K562 (cell line): ENCODE data around the gene BIRC5. TPM values are rescaled to one million over a fixed set of nuclear protein-coding genes. Genes with fewer than 3 reads are reported as not detected.

Experiments used
- ATAC-seq: fragments of 200-7000 bp; cut with Tn5 transposase; 3 replicates; pipeline ENCODE4 v1.9.1; 2020; ENCODE audit warnings: moderate library complexity
- BruUV-seq: library from RNA; stranded (reverse); fragments of 400-500 nt; replicated peaks from 2 replicates; lab custom pipeline; 2021; lab: Mats Ljungman, UMichigan
- CTCF ChIA-PET: fragments of 300-600 bp; formaldehyde crosslinking; extraction: SDS; loops from one replicate; lab custom pipeline; 2021; ENCODE audit warnings: low intra/inter-chr PET ratio; lab: Yijun Ruan, JAX
- POLR2A ChIA-PET: fragments of 300-600, 350-650 bp; sonication (Branson Sonifier 250); formaldehyde crosslinking; extraction: SDS; loops from one replicate; lab custom pipeline; 2021; ENCODE audit warnings: antibody characterized with exemption, inconsistent platforms; lab: Yijun Ruan, JAX
- DNase-seq, 4 experiments: peaks; one replicate each; pipeline versions ENCODE4 v3.0.0 to v3.0.0-alpha.2; 2011 to 2018; ENCODE audit warnings: low spot score in 3 of 4, mixed read lengths in 3 of 4; ENCODE audit errors: extremely low read depth in 1 of 4
- FAIRE-seq: peaks from 2 replicates; lab custom pipeline; 2011; peaks lifted over from hg19 to GRCh38; lab: Jason Lieb, UNC
- H2AFZ ChIP-seq: 2 replicates; pipeline ENCODE4 v1.6.0; 2011; ENCODE audit warnings: low read depth, low read length, control low read depth, inconsistent platforms
- H3K27ac ChIP-seq: fragments of 200-600 bp; 3 replicates; pipeline ENCODE4 v1.8.0; 2011; ENCODE audit warnings: low read depth, mild to moderate bottlenecking, control low read depth, inconsistent platforms, low read length, moderate library complexity, mixed read lengths; ENCODE audit errors: extremely low read depth
- H3K27me3 ChIP-seq, 2 experiments: fragments of 300-600 bp in 1 of 2; 2 replicates in 1 of 2; 3 replicates in 1 of 2; pipeline versions ENCODE4 v1.6.0 to v1.8.0; 2011; ENCODE audit warnings: inconsistent platforms in 2 of 2, low read length in 2 of 2, mild to moderate bottlenecking in 1 of 2, mixed read lengths in 1 of 2, moderate library complexity in 1 of 2; ENCODE audit not compliant: control insufficient read depth in 2 of 2, insufficient read depth in 2 of 2
- H3K36me3 ChIP-seq: fragments of 300-600 bp; 3 replicates; pipeline ENCODE4 v1.8.0; 2011; ENCODE audit warnings: mild to moderate bottlenecking, low read length, inconsistent platforms; ENCODE audit not compliant: control insufficient read depth, insufficient read depth
- H3K4me1 ChIP-seq, 2 experiments: fragments of 200-600 bp in 1 of 2; replicated peaks in 1 of 2; 2 replicates in 1 of 2; 3 replicates in 1 of 2; pipeline versions ENCODE4 v1.5.1 to v1.8.0; 2011; ENCODE audit warnings: inconsistent platforms in 2 of 2, low read length in 2 of 2, mild to moderate bottlenecking in 1 of 2, mixed read lengths in 1 of 2, moderate library complexity in 1 of 2; ENCODE audit not compliant: control insufficient read depth in 2 of 2, insufficient read depth in 2 of 2
- H3K4me2 ChIP-seq: 2 replicates; pipeline ENCODE4 v1.6.1; 2011; ENCODE audit warnings: low read length, control low read depth, inconsistent platforms, mixed read lengths; ENCODE audit not compliant: insufficient read depth
- H3K4me3 ChIP-seq: fragments of 200-600 bp; sonication (generic), shearing (Covaris generic); 2 replicates; pipeline ENCODE4 v1.5.1; 2016; ENCODE audit warnings: control low read depth, inconsistent platforms
- H3K79me2 ChIP-seq: fragments of 200-600 bp; 3 replicates; pipeline ENCODE4 v1.8.0; 2011; ENCODE audit warnings: low read length, inconsistent platforms; ENCODE audit not compliant: control insufficient read depth, insufficient read depth
- H3K9ac ChIP-seq, 2 experiments: 2 replicates each; pipeline versions ENCODE4 v1.6.0 to v1.6.1; 2011; ENCODE audit warnings: low read depth in 2 of 2, low read length in 2 of 2, control low read depth in 1 of 2, inconsistent platforms in 1 of 2, mild to moderate bottlenecking in 1 of 2, mixed read lengths in 1 of 2; ENCODE audit not compliant: insufficient read depth in 1 of 2
- H3K9me1 ChIP-seq: one replicate; pipeline ENCODE4 v1.6.0; 2011; ENCODE audit warnings: inconsistent platforms, mild to moderate bottlenecking, low read length, moderate library complexity; ENCODE audit not compliant: control insufficient read depth, insufficient read depth
- H3K9me3 ChIP-seq: replicated peaks from 2 replicates; pipeline ENCODE4 v1.5.1; 2011; ENCODE audit warnings: low read depth, low read length, inconsistent platforms; ENCODE audit not compliant: control insufficient read depth, insufficient read depth
- H4K20me1 ChIP-seq: replicated peaks from 2 replicates; pipeline ENCODE4 v1.6.1; 2011; ENCODE audit warnings: low read length, inconsistent platforms, mixed read lengths; ENCODE audit not compliant: control insufficient read depth, insufficient read depth
- ASH1L ChIP-seq: fragments of 450-650 bp; IDR thresholded peaks from 2 replicates; pipeline ENCODE4 v1.6.1; 2018; ENCODE audit warnings: borderline replicate concordance, mild to moderate bottlenecking, low read depth; ENCODE audit not compliant: partially characterized antibody
- C11orf30 ChIP-seq: fragments of 450-650 bp; IDR thresholded peaks from 2 replicates; pipeline ENCODE4 v1.6.1; 2016; ENCODE audit warnings: low read depth, mild to moderate bottlenecking
- EWSR1 ChIP-seq: fragments of 450-650 bp; IDR thresholded peaks from 2 replicates; pipeline ENCODE4 v1.6.1; 2018; ENCODE audit warnings: borderline replicate concordance, mild to moderate bottlenecking, low read depth, moderate library complexity; ENCODE audit not compliant: partially characterized antibody
- GTF3C2 ChIP-seq: IDR thresholded peaks from 3 replicates; pipeline ENCODE4 v1.6.1; 2011; ENCODE audit warnings: borderline replicate concordance, mild to moderate bottlenecking, moderate library complexity; ENCODE audit not compliant: insufficient read length; ENCODE audit errors: extremely low read depth
- HNRNPLL ChIP-seq: fragments of 200-400 bp; formaldehyde crosslinking; IDR thresholded peaks from 2 replicates; pipeline ENCODE4 v1.6.1; 2017; ENCODE audit warnings: low read length, low read depth, mild to moderate bottlenecking; ENCODE audit not compliant: poor library complexity, severe bottlenecking
- MAFF ChIP-seq: IDR thresholded peaks from 2 replicates; pipeline ENCODE4 v1.6.1; 2012; ENCODE audit warnings: low read length, improper control_type of control experiment
- MAFG ChIP-seq: fragments of 450-650 bp; conservative IDR thresholded peaks from 2 replicates; pipeline ENCODE4 v1.6.1; 2016; ENCODE audit warnings: missing genetic modification characterization, missing compliant biosample characterization
- MAFK ChIP-seq: IDR thresholded peaks from 2 replicates; pipeline ENCODE4 v1.6.1; 2011; ENCODE audit warnings: low read length, improper control_type of control experiment
- MYNN ChIP-seq, 2 experiments: sonication (generic); formaldehyde crosslinking in 1 of 2; IDR thresholded peaks; 2 replicates each; pipeline versions ENCODE4 v1.5.0 to v1.6.1; 2016 to 2020; ENCODE audit warnings: antibody characterized with exemption in 1 of 2, missing genetic modification reagents in 1 of 2
- NCOA1 ChIP-seq: fragments of 450-650 bp; IDR thresholded peaks from 2 replicates; pipeline ENCODE4 v1.6.1; 2016; ENCODE audit warnings: low read depth
- POLR2A ChIP-seq: fragments of 450-650 bp; conservative IDR thresholded peaks from 2 replicates; pipeline ENCODE4 v1.6.1; 2016
- POLR2AphosphoS2 ChIP-seq: IDR thresholded peaks from 2 replicates; pipeline ENCODE4 v1.6.1; 2012; ENCODE audit warnings: low read length, improper control_type of control experiment
- POLR2AphosphoS5 ChIP-seq: IDR thresholded peaks from 2 replicates; pipeline ENCODE4 v1.6.1; 2011; ENCODE audit warnings: mild to moderate bottlenecking, low read depth, low read length, moderate library complexity; ENCODE audit not compliant: control insufficient read depth, insufficient read depth
- TSHZ1 ChIP-seq: fragments of 250-450 bp; sonication (Bioruptor Pico); IDR thresholded peaks from 2 replicates; pipeline ENCODE4 v1.4.0; 2020; ENCODE audit warnings: mild to moderate bottlenecking, moderate library complexity
- ZKSCAN1 ChIP-seq: fragments of 150-350 bp; IDR thresholded peaks from 2 replicates; pipeline ENCODE4 v1.6.1; 2016; ENCODE audit warnings: low read depth, low read length
- ZNF24 ChIP-seq: fragments of 450-650 bp; IDR thresholded peaks from 2 replicates; pipeline ENCODE4 v1.6.1; 2016
- WGBS: fragments of 100-300 bp; shearing (Covaris generic); methylation state at CpG from one replicate; pipeline ENCODE4 v1.1.6; 2016; ENCODE audit warnings: low coverage, mixed read lengths; ENCODE audit not compliant: insufficient coverage; ENCODE audit errors: missing lambda C conversion rate; 5-methylcytosine and 5-hydroxymethylcytosine counted together
- in situ Hi-C: fragments of 300-500 bp; cut with MboI; formaldehyde crosslinking; loops from 4 replicates; pipeline ENCODE4 v1.15.0; 2018; ENCODE audit warnings: inconsistent platforms, mixed read lengths
- intact Hi-C: fragments of 100-400 bp; cut with micrococcal nuclease; formaldehyde crosslinking; loops from 2 replicates; pipeline ENCODE4 v1.14.2; 2022
- polyA plus RNA-seq, 8 experiments: library from polyadenylated mRNA; depleted of rRNA in 4 of 8; stranded (reverse) in 5 of 8; unstranded in 3 of 8; fragments of >200 nt; fragmentation: Nextera tagmentation in 2 of 8; fragmentation: Illumina TruSeq in 1 of 8; extraction: Ambion mirVana in 2 of 8; extraction: Trizol in 1 of 8; gene quantifications; 2 replicates each; pipeline versions ENCODE4 v1.2.1 to v1.2.3, GENCODE V29; 2011 to 2014; ENCODE audit warnings: inconsistent platforms in 1 of 8, missing spikeins in 1 of 8
- total RNA-seq, 7 experiments: library from RNA; depleted of rRNA in 6 of 7; stranded (reverse); fragments of >200 nt in 6 of 7; fragmentation: Illumina TruSeq in 2 of 7; extraction: Trizol in 2 of 7; gene quantifications; 2 replicates each; pipeline versions ENCODE4 v1.2.1 to v1.2.3, GENCODE V29; 2011 to 2021; ENCODE audit warnings: low replicate concordance in 1 of 7

The BIRC5 gene
- total and polyA plus RNA-seq, 9 of the 15 experiments (the other 6 are each of a cell fraction or from before 2014, with no cell fraction given), result 64.4 to 140 (median 101) TPM

GRCh38 chr17:78226055-78226758 is 12.2 kb downstream of the BIRC5 start:
- no TSS peak for BruUV-seq
- Histone ChIP-seq H3K4me2 (no peak overlapping the region), H3K9ac (peak overlapping the region in 1 of 2 experiments; percentile 62; a peak in 1 of 4 replicates), H3K4me1 (peaks cover 0 to 19% of the 10 kb centered on the region in 2 experiments; a peak in 3 of 5 replicates), H3K79me2 (no peaks in the 10 kb centered on the region), H3K9me1 (no peaks in the 10 kb centered on the region), H3K27ac (0 out of 3 replicates have a peak overlapping the region, but pooled peaks have one; percentile 7), H2AFZ (no peak overlapping the region), H4K20me1 (0 out of 2 replicates have a peak, but pooled peaks cover 2% of the 10 kb centered on the region), H3K27me3 (no peaks in the 10 kb centered on the region), H3K9me3 (no peaks in the 10 kb centered on the region), H3K36me3 (peaks cover 41% of the 10 kb centered on the region; the same call in 2 of the 3 replicates), H3K4me3 (no peak overlapping the region)
- 46% methylated on average over 12 of the region's 12 CpGs for WGBS
- POLR2A ChIA-PET, result interaction anchor here (0.6 to 4.3 kb wide), 11 partner anchors 9 to 809 kb away, joined by 3 to 30 read pairs (median 3); partner anchors contain the start of gene BIRC5
- intact Hi-C loops (no loop called here), in situ Hi-C loops (no loop called here)
- FAIRE-seq, result no peak
- no peak for DNase-seq
- ATAC-seq, result peak; percentile 18
- CTCF ChIA-PET, result no interaction called here
- peak; percentile 97 for TF ChIP-seq ZKSCAN1
- peak; percentile 17; the same call in 1 of the 2 replicates for TF ChIP-seq POLR2AphosphoS2
- TF ChIP-seq MAFK, result peak; percentile 58; the same call in 1 of the 2 replicates
- TF ChIP-seq ASH1L, result no peak
- TF ChIP-seq ZNF24, result no peak
- no peak for TF ChIP-seq EWSR1
- TF ChIP-seq POLR2A, result 0 out of 2 replicates have a peak, but pooled peaks have one; percentile 2
- TF ChIP-seq MAFF, result peak; percentile 61
- no peak for TF ChIP-seq GTF3C2
- no peak for TF ChIP-seq TSHZ1 (CRISPR knock-in tag)
- peak; percentile 84 for TF ChIP-seq C11orf30
- TF ChIP-seq MAFG, result peak; percentile 79
- peak; percentile 18; the same call in 1 of the 2 replicates for TF ChIP-seq POLR2AphosphoS5
- TF ChIP-seq MYNN (IDR thresholded peaks at IDR 0.05), result peak; percentile 56
- no peak for TF ChIP-seq MYNN (CRISPR knock-in tag; IDR thresholded peaks at IDR 0.05)
- TF ChIP-seq NCOA1, result no peak
- TF ChIP-seq HNRNPLL, result peak; percentile 19
